ENCODE results near the gene METTL6.

The METTL6 gene

DNA sequence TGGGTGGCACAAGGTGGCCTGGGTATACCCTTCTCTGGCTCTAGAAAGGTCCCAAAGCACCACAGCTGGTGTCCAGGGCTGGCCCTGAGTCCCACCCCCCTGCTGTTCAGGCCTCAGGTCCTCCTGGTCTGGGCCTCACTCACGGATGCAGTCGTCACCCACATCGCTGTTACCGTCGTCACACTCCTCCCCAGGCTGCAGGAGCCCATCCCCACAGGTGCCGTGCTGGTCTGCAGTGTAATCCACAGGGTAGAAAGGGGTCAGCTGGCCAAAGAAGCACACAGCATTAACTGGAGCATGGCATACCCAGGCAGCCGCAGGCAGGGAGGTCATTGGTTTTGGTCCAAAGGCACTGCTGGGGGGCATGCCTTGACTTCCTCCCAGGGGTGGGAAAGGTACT is 28.4 kb upstream of the METTL6 start:
- TF ChIP-seq, protein P1, sequence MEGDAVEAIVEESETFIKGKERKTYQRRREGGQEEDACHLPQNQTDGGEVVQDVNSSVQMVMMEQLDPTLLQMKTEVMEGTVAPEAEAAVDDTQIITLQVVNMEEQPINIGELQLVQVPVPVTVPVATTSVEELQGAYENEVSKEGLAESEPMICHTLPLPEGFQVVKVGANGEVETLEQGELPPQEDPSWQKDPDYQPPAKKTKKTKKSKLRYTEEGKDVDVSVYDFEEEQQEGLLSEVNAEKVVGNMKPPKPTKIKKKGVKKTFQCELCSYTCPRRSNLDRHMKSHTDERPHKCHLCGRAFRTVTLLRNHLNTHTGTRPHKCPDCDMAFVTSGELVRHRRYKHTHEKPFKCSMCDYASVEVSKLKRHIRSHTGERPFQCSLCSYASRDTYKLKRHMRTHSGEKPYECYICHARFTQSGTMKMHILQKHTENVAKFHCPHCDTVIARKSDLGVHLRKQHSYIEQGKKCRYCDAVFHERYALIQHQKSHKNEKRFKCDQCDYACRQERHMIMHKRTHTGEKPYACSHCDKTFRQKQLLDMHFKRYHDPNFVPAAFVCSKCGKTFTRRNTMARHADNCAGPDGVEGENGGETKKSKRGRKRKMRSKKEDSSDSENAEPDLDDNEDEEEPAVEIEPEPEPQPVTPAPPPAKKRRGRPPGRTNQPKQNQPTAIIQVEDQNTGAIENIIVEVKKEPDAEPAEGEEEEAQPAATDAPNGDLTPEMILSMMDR (IDR thresholded peaks at IDR 0.05; ENCODE audit: extremely low read depth, missing control alignments): no peak
- DNase-seq (ENCODE audit: low spot score): no peak

DNA sequence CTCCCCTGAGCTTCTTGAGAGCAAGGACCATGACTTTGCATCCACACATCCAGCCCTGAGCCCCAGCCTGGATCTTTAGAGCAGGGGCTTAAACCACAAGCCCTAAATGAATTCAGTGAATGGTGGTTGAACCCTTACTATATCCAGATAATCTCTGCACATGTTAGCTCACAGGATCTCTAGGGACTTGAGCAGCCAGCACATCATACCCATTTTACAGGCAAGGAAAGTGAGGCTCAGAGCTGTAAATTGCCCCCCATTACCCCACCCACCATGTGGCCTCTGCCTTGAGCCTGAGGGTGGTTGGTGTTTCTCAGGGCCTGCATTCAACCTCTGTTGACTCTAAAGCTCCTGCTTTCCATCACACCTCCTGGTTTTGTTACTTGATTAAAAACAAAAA is 27.6 kb upstream of the METTL6 start:
- TF ChIP-seq, protein P1 (IDR thresholded peaks at IDR 0.05; ENCODE audit: extremely low read depth, missing control alignments): no peak
- no peak for DNase-seq (ENCODE audit: low spot score)

DNA sequence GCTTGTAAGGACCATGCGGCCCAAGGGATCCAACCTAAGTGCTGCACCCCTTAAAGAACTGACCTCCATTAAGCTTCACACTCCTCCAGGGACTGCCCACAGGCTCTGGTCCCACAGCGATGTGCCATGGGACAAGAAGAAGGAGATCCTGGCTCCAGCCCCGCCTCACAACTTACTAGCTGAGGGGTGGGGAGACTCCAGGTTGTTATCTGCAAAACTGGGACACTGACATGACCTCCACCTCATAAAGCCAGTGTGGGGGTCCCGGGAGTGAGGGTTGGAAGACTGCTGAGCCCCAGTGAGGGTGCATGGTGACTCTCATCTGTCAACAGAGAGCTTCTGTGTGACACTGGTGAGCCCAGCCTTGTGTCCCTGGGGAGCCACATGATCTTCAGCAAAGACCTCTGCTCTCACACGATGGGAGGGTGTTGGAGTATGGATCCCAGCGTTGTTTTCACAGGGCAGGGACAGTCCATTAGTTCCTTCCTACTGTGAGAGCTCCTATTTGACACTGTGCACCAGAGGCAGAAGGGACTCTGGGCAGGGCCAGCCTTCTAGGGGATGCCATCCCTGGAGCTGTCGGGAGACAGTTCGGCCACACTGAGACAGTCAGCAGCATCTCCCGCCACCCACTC is 26.8 kb upstream of the METTL6 start:
- no peak for DNase-seq (ENCODE audit: low spot score)
- TF ChIP-seq, protein P1 (IDR thresholded peaks at IDR 0.05; ENCODE audit: extremely low read depth, missing control alignments): no peak

DNA sequence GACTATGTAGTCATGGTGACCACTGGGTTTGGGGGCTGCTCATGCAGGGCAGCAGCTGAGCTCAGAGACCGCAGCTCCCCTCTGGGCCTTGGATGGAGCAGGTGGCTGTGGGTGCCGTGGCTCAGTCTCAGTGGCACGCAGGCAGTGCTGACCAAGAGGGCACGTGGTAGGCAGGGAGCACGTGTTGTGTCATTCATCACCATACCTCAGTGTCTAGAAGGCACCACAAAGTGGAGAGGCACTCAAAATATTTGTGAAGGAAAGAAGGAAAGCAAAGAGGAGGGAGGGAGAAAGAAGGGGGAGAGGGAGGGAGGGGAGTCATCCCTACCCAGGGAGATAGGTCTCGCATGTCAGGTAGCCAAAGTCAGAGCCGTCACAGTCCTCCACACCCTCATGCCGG is 26.2 kb upstream of the METTL6 start:
- no peak for DNase-seq (ENCODE audit: low spot score)

DNA sequence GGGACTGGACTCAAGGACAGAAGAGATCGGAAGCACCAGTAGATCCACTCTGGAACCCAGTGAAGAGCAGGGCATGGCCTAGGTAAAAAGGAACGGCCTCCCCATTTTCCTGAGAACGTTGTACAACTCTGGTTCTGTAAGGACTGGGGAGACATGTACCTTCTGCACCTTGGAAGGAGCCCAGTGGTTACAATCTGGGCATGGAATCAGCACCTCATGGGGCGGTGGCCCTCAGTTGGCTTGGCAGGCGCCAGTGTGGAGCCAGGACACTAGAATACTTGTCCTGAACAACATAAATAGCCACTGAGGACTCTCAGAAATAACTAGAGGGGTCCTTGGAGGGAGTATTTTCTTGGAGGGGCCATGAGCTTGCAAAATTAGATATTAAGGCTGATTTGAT is 25.6 kb upstream of the METTL6 start:
- TF ChIP-seq, protein P1 (IDR thresholded peaks at IDR 0.05; ENCODE audit: extremely low read depth, missing control alignments): no peak
- DNase-seq (ENCODE audit: low spot score): no peak

More for the DNA sequence above, 26.2 kb upstream of the METTL6 start:
- TF ChIP-seq, protein P1 (IDR thresholded peaks at IDR 0.05; ENCODE audit: extremely low read depth, missing control alignments): no peak

DNA sequence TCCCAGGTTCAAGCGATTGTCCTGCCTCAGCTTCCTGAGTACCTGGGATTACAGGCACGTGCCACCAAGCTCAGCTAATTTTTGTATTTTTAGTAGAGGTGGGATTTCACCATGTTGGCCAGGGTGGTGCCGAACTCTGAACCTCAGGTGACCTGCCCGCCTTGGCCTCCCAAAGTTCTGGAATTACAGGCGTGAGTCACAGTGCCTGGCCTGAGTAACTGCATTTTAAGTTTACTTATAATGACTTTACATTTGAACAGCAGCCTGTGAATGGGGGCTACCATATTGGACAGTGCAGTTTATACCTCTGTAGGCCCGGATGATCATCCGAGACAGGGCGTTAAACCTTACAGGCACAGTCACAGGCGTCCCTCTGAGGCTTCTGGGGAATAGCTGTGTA is 24.8 kb upstream of the METTL6 start:
- TF ChIP-seq, protein P1 (IDR thresholded peaks at IDR 0.05; ENCODE audit: extremely low read depth, missing control alignments): no peak
- DNase-seq (ENCODE audit: low spot score): no peak

DNA sequence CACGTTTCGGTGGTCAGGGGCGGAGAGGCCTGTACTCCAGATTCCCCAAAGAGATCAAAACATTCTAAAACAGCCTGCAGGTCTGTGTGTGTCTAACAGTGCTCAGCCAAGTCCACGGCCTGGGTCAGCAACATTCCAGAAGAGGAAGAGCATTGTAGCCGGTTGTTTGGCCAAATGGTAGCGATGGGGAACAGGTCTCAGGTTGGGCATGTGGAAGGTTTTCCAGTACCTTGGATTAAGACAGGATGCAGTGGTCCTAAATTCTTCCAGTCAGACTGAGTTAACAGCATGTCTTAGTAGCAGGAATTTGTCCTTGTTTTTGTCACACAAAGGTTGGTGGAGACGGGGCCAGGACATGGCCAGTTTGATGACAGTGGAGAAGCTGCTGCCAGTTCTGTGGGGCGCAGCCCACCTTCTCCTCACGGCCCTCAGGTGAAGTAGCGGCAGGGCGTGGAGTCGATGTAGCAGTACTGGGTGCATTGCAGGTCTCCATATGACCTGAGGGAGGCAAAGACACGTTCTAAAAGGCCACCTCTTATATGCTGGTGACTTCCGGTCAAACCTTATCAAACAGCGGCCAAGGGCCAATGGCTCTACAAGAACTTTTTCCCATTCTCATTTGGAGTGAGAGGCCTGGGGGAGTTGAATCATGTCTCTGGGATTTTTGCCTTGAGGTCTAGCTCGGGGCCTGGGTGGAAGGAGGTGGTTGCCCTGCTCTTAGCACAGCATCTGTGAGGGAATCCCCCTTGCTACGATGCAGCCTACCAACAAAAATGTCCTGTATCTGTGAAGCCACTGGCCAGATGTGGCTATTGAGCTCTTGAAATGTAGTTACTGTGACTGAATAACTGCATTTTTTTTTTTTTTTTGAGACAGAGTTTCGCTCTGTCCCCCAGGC is 24.1 kb upstream of the METTL6 start:
- TF ChIP-seq, protein P1 (IDR thresholded peaks at IDR 0.05; ENCODE audit: extremely low read depth, missing control alignments): no peak
- DNase-seq (ENCODE audit: low spot score): no peak
